Erythroblast (primary cell): Measurements from ENCODE around the gene PTPRD.

ENCODE experiments used
- GATA1 ChIP-seq: IDR thresholded peaks from 2 replicates; pipeline ENCODE4 v1.6.1; 2011; ENCODE audit warnings: low read depth, mild to moderate bottlenecking, control low read depth, low read length, moderate library complexity
- POLR2A ChIP-seq: IDR thresholded peaks from 2 replicates; pipeline ENCODE4 v1.6.1; 2011; ENCODE audit warnings: mild to moderate bottlenecking, low read length

GRCh38 chr9:9412241-9412640 is 1200.6 kb downstream of the PTPRD start:
- no peak for TF ChIP-seq POLR2A
- no peak for TF ChIP-seq GATA1
